ENCODE data around the gene MSGN1. TPM values are rescaled to one million over a fixed set of nuclear protein-coding genes. Genes with fewer than 3 reads are reported as not detected.

The MSGN1 gene
- total RNA-seq, 4 donors from 2014 or later, result not detected

DNA sequence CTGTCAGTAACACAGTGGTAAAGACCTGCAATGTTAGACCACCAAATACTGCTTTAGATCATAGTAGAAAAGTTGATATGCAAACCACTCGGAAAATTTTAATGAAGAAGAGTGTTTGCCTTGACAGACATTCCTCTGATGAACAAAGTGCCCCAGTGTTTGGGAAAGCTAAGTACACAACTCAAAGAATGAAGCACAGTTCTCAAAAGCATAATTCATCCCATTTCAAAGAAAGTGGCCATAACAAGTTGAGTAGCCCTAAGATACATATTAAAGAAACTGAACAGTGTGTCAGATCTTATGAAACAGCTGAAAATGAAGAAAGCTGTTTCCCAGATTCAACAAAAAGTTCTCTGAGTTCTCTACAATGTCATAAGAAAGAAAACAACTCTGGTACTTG, 34.8 kb upstream of the MSGN1 start:
- H3K4me1 ChIP-seq, result no peaks in the 10 kb centered on the region
- no peaks in the 10 kb centered on the region for H3K27me3 ChIP-seq
- peaks cover 0 to 14% of the 10 kb centered on the region in 2 donors for H3K36me3 ChIP-seq
- H3K27ac ChIP-seq, result no peak overlapping the region
- TF ChIP-seq EP300 (IDR thresholded peaks at IDR 0.05) (no peak), POLR2A (IDR thresholded peaks at IDR 0.05) (no peak), POLR2AphosphoS5 (IDR thresholded peaks at IDR 0.05) (no peak), CTCF (IDR thresholded peaks at IDR 0.05) (no peak)
- H3K4me3 ChIP-seq, result no peak overlapping the region
- H3K9me3 ChIP-seq, result no peaks in the 10 kb centered on the region
- ATAC-seq, result no peak
- 33 to 78% methylated on average over 1 of the region's 1 CpG for WGBS, 2 donors (ENCODE audit: low coverage in 1 of 2)

DNA sequence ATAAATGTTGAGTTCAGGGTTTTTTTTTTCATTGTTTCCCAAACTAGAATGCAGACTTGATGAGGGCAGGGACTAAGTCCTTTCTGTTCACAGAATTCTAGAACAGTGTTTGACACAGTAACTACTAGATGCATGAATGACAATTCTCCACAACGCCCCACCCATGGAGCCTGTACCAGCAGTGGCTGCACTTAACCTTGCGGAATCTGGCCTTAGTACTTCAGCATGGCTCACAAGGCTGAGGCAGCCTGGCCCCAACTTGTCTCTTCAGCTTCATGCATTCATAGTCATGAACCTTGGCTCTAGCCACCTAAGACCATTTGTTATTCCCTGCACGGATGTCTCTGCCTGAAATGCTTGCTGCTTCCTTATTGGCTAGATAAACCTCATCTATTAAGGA, 29.5 kb upstream of the MSGN1 start:
- Histone ChIP-seq H3K27ac (no peak overlapping the region), H3K27me3 (peaks cover 3% of the 10 kb centered on the region)

GRCh38 chr2:17788773-17789172, 27.5 kb upstream of the MSGN1 start:
- TF ChIP-seq EP300 (IDR thresholded peaks at IDR 0.05) (no peak), POLR2A (IDR thresholded peaks at IDR 0.05) (no peak), POLR2AphosphoS5 (IDR thresholded peaks at IDR 0.05) (no peak), CTCF (IDR thresholded peaks at IDR 0.05) (no peak)
- Histone ChIP-seq H3K27ac (no peak overlapping the region), H3K4me3 (no peak overlapping the region), H3K27me3 (peaks cover 3% of the 10 kb centered on the region), H3K36me3 (no peaks in the 10 kb centered on the region), H3K4me1 (no peaks in the 10 kb centered on the region), H3K9me3 (no peaks in the 10 kb centered on the region)
- WGBS, 2 donors (ENCODE audit: low coverage in 1 of 2), result 63 to 65% methylated on average over 3 to 4 of the region's 4 CpGs
- no peak for ATAC-seq

More for the DNA sequence above, 29.5 kb upstream of the MSGN1 start:
- Histone ChIP-seq H3K4me1 (no peaks in the 10 kb centered on the region), H3K36me3 (no peaks in the 10 kb centered on the region), H3K9me3 (no peaks in the 10 kb centered on the region), H3K4me3 (no peak overlapping the region)
- 53 to 79% methylated on average over 3 of the region's 3 CpGs for WGBS, 2 donors (ENCODE audit: low coverage in 1 of 2)
- TF ChIP-seq POLR2AphosphoS5 (IDR thresholded peaks at IDR 0.05) (no peak), CTCF (IDR thresholded peaks at IDR 0.05) (no peak), EP300 (IDR thresholded peaks at IDR 0.05) (no peak)
- ATAC-seq, result no peak

GRCh38 chr2:17790536-17790935, 25.7 kb upstream of the MSGN1 start:
- H3K27me3 ChIP-seq, result peaks cover 3% of the 10 kb centered on the region
- H3K4me3 ChIP-seq, result no peak overlapping the region
- TF ChIP-seq EP300 (IDR thresholded peaks at IDR 0.05) (no peak), POLR2AphosphoS5 (IDR thresholded peaks at IDR 0.05) (no peak), POLR2A (IDR thresholded peaks at IDR 0.05) (no peak), CTCF (IDR thresholded peaks at IDR 0.05) (no peak)
- WGBS, 2 donors (ENCODE audit: low coverage in 1 of 2), result 50 to 62% methylated on average over 1 of the region's 1 CpG
- ATAC-seq, result no peak
- no peaks in the 10 kb centered on the region for H3K36me3 ChIP-seq
- H3K27ac ChIP-seq, result no peak overlapping the region
- H3K4me1 ChIP-seq, result no peaks in the 10 kb centered on the region
- no peaks in the 10 kb centered on the region for H3K9me3 ChIP-seq

DNA sequence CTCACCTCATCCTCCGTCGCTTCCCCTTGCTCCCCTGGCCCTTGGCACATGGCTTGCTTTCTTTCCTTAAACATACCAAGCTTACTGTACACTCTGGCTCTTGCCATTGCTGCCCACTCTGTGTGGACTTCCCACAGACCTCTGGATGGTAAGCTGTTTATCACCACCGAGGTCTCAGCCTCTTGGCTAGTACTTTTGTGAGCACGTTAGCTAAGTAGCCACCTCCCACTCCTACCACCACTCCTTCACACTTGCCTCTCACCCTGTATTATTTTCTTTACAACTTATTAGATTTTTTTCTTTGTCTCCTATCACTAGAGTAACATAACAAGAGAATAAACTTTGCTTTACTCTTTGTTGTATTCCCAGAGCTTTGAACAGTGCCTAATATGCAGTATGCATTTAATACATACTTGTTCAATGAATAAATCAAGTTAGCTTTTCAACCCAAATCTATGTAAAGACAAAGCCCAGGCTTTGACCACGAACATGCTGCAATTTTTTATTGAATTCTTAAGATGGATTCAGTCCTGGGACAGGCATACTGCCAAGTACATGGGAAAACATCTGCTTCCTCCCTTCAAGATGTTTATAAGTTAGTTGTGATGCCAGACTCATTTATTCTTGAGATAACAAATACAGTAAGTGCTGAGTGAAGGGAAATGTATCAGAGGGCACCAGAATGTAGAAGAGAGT, 25.0 kb upstream of the MSGN1 start:
- H3K36me3 ChIP-seq, result no peaks in the 10 kb centered on the region
- ATAC-seq, result no peak
- no peak overlapping the region for H3K27ac ChIP-seq
- WGBS, 2 donors (ENCODE audit: low coverage in 1 of 2), result 29 to 47% methylated on average over 5 of the region's 5 CpGs
- no peak overlapping the region for H3K4me3 ChIP-seq
- no peaks in the 10 kb centered on the region for H3K4me1 ChIP-seq
- H3K27me3 ChIP-seq, result peaks cover 3% of the 10 kb centered on the region
- TF ChIP-seq CTCF (IDR thresholded peaks at IDR 0.05), result no peak
- TF ChIP-seq POLR2A (IDR thresholded peaks at IDR 0.05), result no peak
- no peak for TF ChIP-seq EP300 (IDR thresholded peaks at IDR 0.05)
- no peak for TF ChIP-seq POLR2AphosphoS5 (IDR thresholded peaks at IDR 0.05)
- H3K9me3 ChIP-seq, result no peaks in the 10 kb centered on the region
